Sigmoid colon (tissue), 7 donors: ENCODE data around the gene CHST7. TPM values are rescaled to one million over a fixed set of nuclear protein-coding genes. Genes with fewer than 3 reads are reported as not detected.

Experiments
- DNase-seq: peaks from one replicate; pipeline ENCODE4 v3.0.0-alpha.2; 2019
- H3K27ac ChIP-seq, 4 donors: fragments of 200-600 bp; sonication (generic); one replicate each; pipeline ENCODE4 v1.5.1; 2016 to 2019; ENCODE audit warnings: mild to moderate bottlenecking in 1 of 4
- H3K27me3 ChIP-seq, 3 donors: fragments of 200-600 bp; sonication (generic); one replicate each; pipeline ENCODE4 v1.5.1; 2019; ENCODE audit warnings: mild to moderate bottlenecking in 1 of 3
- H3K36me3 ChIP-seq, 4 donors: fragments of 200-600 bp; sonication (generic); one replicate each; pipeline ENCODE4 v1.5.1; 2016 to 2019
- H3K4me1 ChIP-seq, 4 donors: fragments of 200-600 bp; sonication (generic); one replicate each; pipeline ENCODE4 v1.5.1; 2017 to 2019
- H3K4me3 ChIP-seq, 4 donors: fragments of 200-600 bp; sonication (generic); one replicate each; pipeline ENCODE4 v1.5.1; 2017 to 2019; ENCODE audit warnings: mild to moderate bottlenecking in 2 of 4, moderate library complexity in 1 of 4
- H3K9me3 ChIP-seq, 4 donors: fragments of 200-600 bp in 3 of 4; sonication (generic) in 3 of 4; one replicate each; pipeline versions ENCODE4 v1.5.1 to v1.6.1; 2013 to 2019
- EP300 ChIP-seq, 4 donors: sonication (generic); formaldehyde crosslinking; IDR thresholded peaks; one replicate each; pipeline ENCODE4 v1.6.1; 2017; ENCODE audit warnings: antibody characterized with exemption in 4 of 4
- POLR2A ChIP-seq, 2 donors: fragments of 450-650 bp; IDR thresholded peaks; one replicate each; pipeline ENCODE4 v1.6.1; 2016; ENCODE audit warnings: antibody characterized with exemption in 2 of 2, mild to moderate bottlenecking in 2 of 2, moderate library complexity in 2 of 2
- POLR2AphosphoS5 ChIP-seq, 4 donors: sonication (generic); formaldehyde crosslinking; IDR thresholded peaks; one replicate each; pipeline ENCODE4 v1.6.1; 2017; ENCODE audit warnings: antibody characterized with exemption in 4 of 4
- WGBS, 2 donors: extraction: QIAGEN DNeasy Blood & Tissue Kit; methylation state at CpG; one replicate each; pipeline ENCODE4 v1.1.7; 2013; 5-methylcytosine and 5-hydroxymethylcytosine counted together
- intact Hi-C: fragments of 100-400 bp; cut with DNase I; formaldehyde crosslinking; loops from one replicate; pipeline ENCODE4 v1.15.1; 2023
- polyA plus RNA-seq, 3 donors: library from polyadenylated mRNA; stranded (reverse); fragments of 200-250 nt; gene quantifications; one replicate each; pipeline ENCODE4 v1.2.3, GENCODE V29; 2013
- total RNA-seq, 4 donors: library from RNA; depleted of rRNA; stranded (reverse); fragments of >200 nt; gene quantifications; one replicate each; pipeline ENCODE4 v1.1.0, GENCODE V29; 2016
- TF ChIP-seq, protein P1 (sequence below), 4 experiments: fragments of 450-650 bp in 3 of 4; fragments of 200-600 bp in 1 of 4; IDR thresholded peaks; one replicate each; pipeline ENCODE4 v1.5.1; 2016 to 2019; ENCODE audit warnings: antibody characterized with exemption in 4 of 4, mild to moderate bottlenecking in 3 of 4, moderate library complexity in 2 of 4
- donor health status: healthy with polysubstance abuse.
- donor health status: Bipolar disorder and iron deficiency.
- donor health status: healthy.

The CHST7 gene
- total and polyA plus RNA-seq, 7 donors = 1.2 to 15.8 (median 6.6) TPM

DNA sequence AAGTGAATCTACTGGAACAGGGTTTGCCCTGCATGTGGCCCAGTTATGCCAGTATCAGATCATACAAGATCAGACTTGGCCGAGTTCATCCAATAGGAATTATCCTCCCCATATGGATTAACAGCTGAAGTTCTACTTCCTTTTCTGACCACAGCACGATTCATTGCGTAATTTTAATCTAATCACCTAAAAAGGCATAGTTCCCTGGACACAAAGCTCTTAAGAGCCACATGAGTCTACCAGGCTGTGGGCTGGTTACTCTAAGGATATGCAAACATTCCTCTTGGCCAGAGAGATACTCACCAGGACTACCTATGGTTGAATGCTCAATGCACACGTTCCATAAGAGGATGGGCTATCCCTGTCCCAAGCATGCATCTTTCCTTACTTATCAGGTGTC is 46.9 kb downstream of the CHST7 start:
- no peak for TF ChIP-seq EP300 (IDR thresholded peaks at IDR 0.05)
- no peak for TF ChIP-seq POLR2AphosphoS5 (IDR thresholded peaks at IDR 0.05)
- TF ChIP-seq POLR2A (IDR thresholded peaks at IDR 0.05) = no peak
- TF ChIP-seq, protein P1, sequence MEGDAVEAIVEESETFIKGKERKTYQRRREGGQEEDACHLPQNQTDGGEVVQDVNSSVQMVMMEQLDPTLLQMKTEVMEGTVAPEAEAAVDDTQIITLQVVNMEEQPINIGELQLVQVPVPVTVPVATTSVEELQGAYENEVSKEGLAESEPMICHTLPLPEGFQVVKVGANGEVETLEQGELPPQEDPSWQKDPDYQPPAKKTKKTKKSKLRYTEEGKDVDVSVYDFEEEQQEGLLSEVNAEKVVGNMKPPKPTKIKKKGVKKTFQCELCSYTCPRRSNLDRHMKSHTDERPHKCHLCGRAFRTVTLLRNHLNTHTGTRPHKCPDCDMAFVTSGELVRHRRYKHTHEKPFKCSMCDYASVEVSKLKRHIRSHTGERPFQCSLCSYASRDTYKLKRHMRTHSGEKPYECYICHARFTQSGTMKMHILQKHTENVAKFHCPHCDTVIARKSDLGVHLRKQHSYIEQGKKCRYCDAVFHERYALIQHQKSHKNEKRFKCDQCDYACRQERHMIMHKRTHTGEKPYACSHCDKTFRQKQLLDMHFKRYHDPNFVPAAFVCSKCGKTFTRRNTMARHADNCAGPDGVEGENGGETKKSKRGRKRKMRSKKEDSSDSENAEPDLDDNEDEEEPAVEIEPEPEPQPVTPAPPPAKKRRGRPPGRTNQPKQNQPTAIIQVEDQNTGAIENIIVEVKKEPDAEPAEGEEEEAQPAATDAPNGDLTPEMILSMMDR (IDR thresholded peaks at IDR 0.05) = no peak
- Histone ChIP-seq H3K4me1 (no peaks in the 10 kb centered on the region), H3K27me3 (no peaks in the 10 kb centered on the region), H3K9me3 (no peaks in the 10 kb centered on the region), H3K36me3 (no peaks in the 10 kb centered on the region), H3K27ac (no peak overlapping the region), H3K4me3 (no peak overlapping the region)
- 84 to 95% methylated on average over 4 of the region's 4 CpGs for WGBS, 2 donors
- intact Hi-C loops = no loop called here
- no peak for DNase-seq

DNA sequence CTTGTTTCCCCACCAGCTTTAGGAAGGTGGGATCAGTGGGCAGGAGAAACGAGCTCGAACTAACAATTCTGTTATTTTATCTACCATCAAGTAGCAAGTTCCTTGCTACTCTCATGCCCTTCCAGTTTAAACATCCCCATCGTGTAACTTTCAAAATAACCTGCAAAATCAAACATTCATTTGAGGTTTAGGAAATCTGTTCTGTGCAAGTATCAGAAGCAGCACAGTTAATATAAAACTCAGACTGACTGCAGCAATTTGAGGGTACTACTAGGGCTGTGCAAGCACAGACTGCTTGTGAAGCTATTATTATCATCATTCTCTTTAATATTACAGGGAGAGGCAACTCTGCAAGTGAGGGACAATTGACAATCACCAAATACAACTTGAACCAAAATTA is 48.0 kb downstream of the CHST7 start:
- DNase-seq = no peak
- WGBS, 2 donors = 84 to 85% methylated on average over 3 of the region's 3 CpGs
- no peak overlapping the region for H3K4me3 ChIP-seq
- no peaks in the 10 kb centered on the region for H3K27me3 ChIP-seq
- intact Hi-C loops = no loop called here
- H3K9me3 ChIP-seq = no peaks in the 10 kb centered on the region
- no peaks in the 10 kb centered on the region for H3K36me3 ChIP-seq
- H3K27ac ChIP-seq = no peak overlapping the region
- no peak for TF ChIP-seq EP300 (IDR thresholded peaks at IDR 0.05)
- TF ChIP-seq, protein P1 (IDR thresholded peaks at IDR 0.05) = no peak
- TF ChIP-seq POLR2A (IDR thresholded peaks at IDR 0.05) = no peak
- no peak for TF ChIP-seq POLR2AphosphoS5 (IDR thresholded peaks at IDR 0.05)
- H3K4me1 ChIP-seq = no peaks in the 10 kb centered on the region

DNA sequence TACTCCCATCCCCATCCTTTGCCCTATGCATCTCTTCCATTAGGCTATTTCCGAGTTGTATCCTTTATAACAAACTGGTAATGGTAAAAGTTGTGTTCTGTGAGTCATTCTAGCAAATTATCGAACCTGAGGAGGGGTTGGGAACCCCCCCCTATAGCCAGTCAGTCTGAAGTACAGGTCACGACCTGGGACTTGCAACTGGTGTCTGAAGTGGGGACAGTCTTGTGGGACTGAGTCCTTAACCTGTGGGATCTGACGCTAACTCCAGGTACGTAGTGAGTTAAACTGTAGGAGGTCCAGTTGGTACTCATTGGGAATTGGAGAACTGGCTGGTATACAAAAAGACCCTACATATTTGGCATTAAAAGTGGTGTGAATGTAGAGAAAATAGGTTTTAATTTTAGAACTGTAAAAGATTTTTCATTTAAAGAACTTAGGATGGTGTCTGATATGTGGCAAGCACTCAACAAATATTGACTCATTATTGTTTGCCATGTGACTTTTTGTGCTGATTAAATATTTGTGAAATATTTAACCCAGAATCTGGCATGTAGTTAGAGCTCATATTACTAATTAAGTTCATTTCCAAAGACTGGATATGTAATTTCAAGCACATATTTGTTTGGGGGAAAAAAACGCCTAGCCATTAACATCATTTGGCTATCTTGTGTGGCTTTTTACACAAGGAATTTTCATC is 50.7 kb downstream of the CHST7 start:
- H3K4me1 ChIP-seq = no peaks in the 10 kb centered on the region
- WGBS, 2 donors = 92 to 95% methylated on average over 6 of the region's 6 CpGs
- no peak overlapping the region for H3K27ac ChIP-seq
- H3K36me3 ChIP-seq = no peaks in the 10 kb centered on the region
- no peak for DNase-seq
- H3K4me3 ChIP-seq = no peak overlapping the region
- no peaks in the 10 kb centered on the region for H3K27me3 ChIP-seq
- intact Hi-C loops = no loop called here
- no peaks in the 10 kb centered on the region for H3K9me3 ChIP-seq
- TF ChIP-seq EP300 (IDR thresholded peaks at IDR 0.05) = no peak
- TF ChIP-seq POLR2A (IDR thresholded peaks at IDR 0.05) = no peak

DNA sequence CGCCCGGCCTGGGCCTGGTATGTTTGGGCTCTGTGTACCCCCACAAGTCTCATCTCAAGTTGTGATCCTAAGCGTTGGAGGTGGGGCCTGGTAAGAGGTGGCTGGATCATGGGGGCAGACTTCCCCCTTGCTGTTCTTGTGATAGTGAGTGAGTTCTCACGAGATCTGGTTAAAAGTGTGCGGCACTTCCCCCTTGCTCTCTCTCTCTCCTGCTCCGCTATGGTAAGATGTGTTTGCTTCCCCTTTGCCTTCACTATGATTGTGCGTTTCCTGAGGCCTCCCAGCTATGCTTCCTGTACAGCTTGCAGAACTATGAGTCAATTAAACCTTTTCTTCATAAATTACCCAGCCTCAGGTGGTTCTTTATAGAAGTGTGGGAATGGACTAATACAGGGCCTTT is 53.0 kb downstream of the CHST7 start:
- Histone ChIP-seq H3K36me3 (no peaks in the 10 kb centered on the region), H3K9me3 (no peaks in the 10 kb centered on the region), H3K4me1 (no peaks in the 10 kb centered on the region), H3K4me3 (no peak overlapping the region), H3K27me3 (no peaks in the 10 kb centered on the region), H3K27ac (peak overlapping the region in 2 of 4 donors; percentile 14 to 34)
- intact Hi-C loops = no loop called here
- no peak for DNase-seq
- WGBS, 2 donors = 76 to 92% methylated on average over 7 of the region's 7 CpGs
- TF ChIP-seq, protein P1 (IDR thresholded peaks at IDR 0.05) = no peak
- TF ChIP-seq POLR2AphosphoS5 (IDR thresholded peaks at IDR 0.05) = no peak
- no peak for TF ChIP-seq EP300 (IDR thresholded peaks at IDR 0.05)
- TF ChIP-seq POLR2A (IDR thresholded peaks at IDR 0.05) = no peak

DNA sequence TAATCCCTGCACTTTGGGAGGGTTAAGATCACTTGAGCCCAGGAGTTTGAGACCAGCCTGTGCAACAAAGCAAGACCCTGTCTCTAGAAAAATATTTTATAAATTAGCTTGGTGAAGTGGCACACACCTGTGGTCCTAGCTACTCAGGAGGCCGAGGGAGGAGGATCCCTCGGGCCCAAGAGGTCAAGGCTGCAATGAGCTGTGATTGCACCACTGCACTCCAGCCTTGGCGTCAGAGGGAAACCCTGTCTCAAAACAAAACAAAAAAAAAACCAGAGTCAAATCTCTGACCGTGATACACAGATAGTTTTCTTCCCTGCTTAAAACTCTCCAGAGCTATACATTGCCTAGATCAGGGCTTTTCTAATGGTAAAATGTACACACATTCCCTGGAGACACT is 53.5 kb downstream of the CHST7 start:
- Histone ChIP-seq H3K4me3 (no peak overlapping the region), H3K27me3 (no peaks in the 10 kb centered on the region), H3K4me1 (no peaks in the 10 kb centered on the region), H3K27ac (peak overlapping the region in 2 of 4 donors; percentile 34 to 55), H3K9me3 (no peaks in the 10 kb centered on the region), H3K36me3 (no peaks in the 10 kb centered on the region)
- no peak for DNase-seq
- WGBS, 2 donors = 77 to 83% methylated on average over 4 of the region's 4 CpGs
- intact Hi-C loops = no loop called here
- TF ChIP-seq POLR2AphosphoS5 (IDR thresholded peaks at IDR 0.05) = no peak
- no peak for TF ChIP-seq POLR2A (IDR thresholded peaks at IDR 0.05)
- TF ChIP-seq EP300 (IDR thresholded peaks at IDR 0.05) = no peak
- TF ChIP-seq, protein P1 (IDR thresholded peaks at IDR 0.05) = no peak
